Neutrophil (primary cell): ENCODE results near the gene OAS2.
"Not testable (repeated sequence)": the region's sequence is repeated elsewhere in the genome, so short reads cannot be mapped to it uniquely, and the experiment has no call there.

Experiments used
- H3K27ac ChIP-seq: fragments of 200-600 bp; sonication (generic); 2 replicates; pipeline ENCODE4 v1.5.1; 2016; ENCODE audit warnings: mild to moderate bottlenecking, moderate library complexity
- H3K27me3 ChIP-seq: fragments of 200-600 bp; sonication (generic); 2 replicates; pipeline ENCODE4 v1.6.0; 2016; ENCODE audit warnings: mild to moderate bottlenecking
- H3K36me3 ChIP-seq: fragments of 200-600 bp; sonication (generic); 2 replicates; pipeline ENCODE4 v1.5.1; 2017
- H3K4me1 ChIP-seq, 2 experiments: fragments of 200-600 bp in 1 of 2; sonication (generic) in 1 of 2; 1 replicate in 1 of 2; 2 replicates in 1 of 2; pipeline versions ENCODE4 v1.5.1 to v1.6.1; 2013 to 2016; ENCODE audit warnings: low read depth in 1 of 2, low read length in 1 of 2, mild to moderate bottlenecking in 1 of 2, moderate library complexity in 1 of 2; ENCODE audit not compliant: control insufficient read depth in 1 of 2, insufficient read depth in 1 of 2
- H3K4me3 ChIP-seq, 2 experiments: fragments of 200-600 bp in 1 of 2; sonication (generic) in 1 of 2; 1 replicate in 1 of 2; 2 replicates in 1 of 2; pipeline ENCODE4 v1.5.1; 2013 to 2016; ENCODE audit warnings: low read depth in 1 of 2, low read length in 1 of 2, mild to moderate bottlenecking in 1 of 2, moderate library complexity in 1 of 2
- H3K9me3 ChIP-seq: fragments of 200-600 bp; sonication (generic); 2 replicates; pipeline ENCODE4 v1.5.1; 2016
- TF ChIP-seq, protein P1 (sequence below): fragments of 200-600 bp; sonication (generic); IDR thresholded peaks from 2 replicates; pipeline ENCODE4 v1.5.1; 2016; ENCODE audit warnings: antibody characterized with exemption

The OAS2 gene

DNA sequence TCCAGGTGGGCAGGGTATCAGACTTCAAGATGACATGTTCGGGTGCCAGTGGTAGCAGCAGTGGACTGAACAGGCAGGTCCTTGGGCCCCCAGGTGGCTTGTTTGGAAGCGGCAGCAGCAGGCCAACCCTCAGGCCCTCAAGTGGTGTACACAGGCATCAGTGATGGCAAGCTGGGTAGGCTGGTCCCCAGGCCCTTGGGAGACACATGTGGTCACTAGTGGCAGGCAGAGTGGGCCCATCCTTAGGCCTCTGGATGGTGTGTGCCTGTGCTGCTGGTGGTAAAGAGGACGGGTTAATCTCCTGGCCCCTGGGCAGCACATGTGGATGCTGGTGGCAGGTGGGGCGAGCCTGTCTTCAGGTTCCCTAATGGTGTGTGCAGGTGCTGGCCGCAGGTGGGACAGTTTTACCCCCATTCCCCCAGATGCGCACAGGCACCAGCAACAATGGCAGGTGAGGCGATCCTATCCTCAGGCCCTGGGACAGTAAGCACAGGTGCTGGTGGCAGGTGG is 8.0 kb downstream of the OAS2 start:
- no peaks in the 10 kb centered on the region for H3K9me3 ChIP-seq

DNA sequence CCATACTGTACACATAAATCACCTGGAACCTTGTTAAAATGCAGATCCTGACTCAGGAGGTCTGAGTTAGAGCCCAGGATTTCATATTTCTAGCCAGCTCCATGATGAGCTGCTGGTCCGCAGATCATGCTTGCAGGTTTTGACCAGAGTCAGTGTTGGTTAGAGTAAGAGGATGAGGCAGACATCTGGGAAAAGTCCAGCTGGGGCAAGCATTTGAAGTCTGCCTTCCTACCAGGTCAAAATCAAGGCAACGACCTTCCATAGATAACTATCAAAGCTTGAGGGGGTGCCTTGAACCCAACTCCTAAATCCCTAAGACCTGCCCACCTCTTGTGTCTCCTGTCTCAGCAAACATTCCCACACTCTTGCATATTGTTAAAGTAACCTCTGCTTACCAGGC is 9.2 kb downstream of the OAS2 start:
- Histone ChIP-seq H3K4me3 (no peak overlapping the region), H3K36me3 (no peaks in the 10 kb centered on the region), H3K9me3 (no peaks in the 10 kb centered on the region), H3K27me3 (no peaks in the 10 kb centered on the region), H3K27ac (no peak overlapping the region), H3K4me1 (no peaks in the 10 kb centered on the region)
- TF ChIP-seq, protein P1, sequence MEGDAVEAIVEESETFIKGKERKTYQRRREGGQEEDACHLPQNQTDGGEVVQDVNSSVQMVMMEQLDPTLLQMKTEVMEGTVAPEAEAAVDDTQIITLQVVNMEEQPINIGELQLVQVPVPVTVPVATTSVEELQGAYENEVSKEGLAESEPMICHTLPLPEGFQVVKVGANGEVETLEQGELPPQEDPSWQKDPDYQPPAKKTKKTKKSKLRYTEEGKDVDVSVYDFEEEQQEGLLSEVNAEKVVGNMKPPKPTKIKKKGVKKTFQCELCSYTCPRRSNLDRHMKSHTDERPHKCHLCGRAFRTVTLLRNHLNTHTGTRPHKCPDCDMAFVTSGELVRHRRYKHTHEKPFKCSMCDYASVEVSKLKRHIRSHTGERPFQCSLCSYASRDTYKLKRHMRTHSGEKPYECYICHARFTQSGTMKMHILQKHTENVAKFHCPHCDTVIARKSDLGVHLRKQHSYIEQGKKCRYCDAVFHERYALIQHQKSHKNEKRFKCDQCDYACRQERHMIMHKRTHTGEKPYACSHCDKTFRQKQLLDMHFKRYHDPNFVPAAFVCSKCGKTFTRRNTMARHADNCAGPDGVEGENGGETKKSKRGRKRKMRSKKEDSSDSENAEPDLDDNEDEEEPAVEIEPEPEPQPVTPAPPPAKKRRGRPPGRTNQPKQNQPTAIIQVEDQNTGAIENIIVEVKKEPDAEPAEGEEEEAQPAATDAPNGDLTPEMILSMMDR: no peak

More for the DNA sequence above, 8.0 kb downstream of the OAS2 start:
- Histone ChIP-seq H3K27ac (no peak overlapping the region), H3K4me3 (no peak overlapping the region), H3K27me3 (no peaks in the 10 kb centered on the region), H3K4me1 (no peaks in the 10 kb centered on the region), H3K36me3 (no peaks in the 10 kb centered on the region)
- TF ChIP-seq, protein P1: no peak

DNA sequence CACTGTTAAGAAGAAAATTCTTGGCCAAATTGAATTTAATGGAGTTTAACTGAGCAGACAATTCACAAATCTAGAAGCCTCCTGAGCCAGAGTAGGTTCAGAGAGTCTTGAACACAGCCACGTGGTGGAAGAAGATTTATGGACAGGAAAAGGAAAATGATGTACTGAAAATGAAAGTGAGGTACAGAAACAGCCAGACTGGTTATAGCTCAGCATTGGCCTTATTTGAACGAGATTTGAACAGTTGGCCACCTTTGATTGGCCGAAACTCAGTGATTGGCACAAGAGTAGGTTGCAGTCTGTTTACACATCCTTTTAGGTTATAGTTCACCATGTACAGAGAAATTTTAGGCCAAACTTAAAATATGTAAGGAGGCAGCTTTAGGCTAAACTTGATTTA is 9.9 kb downstream of the OAS2 start:
- TF ChIP-seq, protein P1: no peak
- Histone ChIP-seq H3K4me1 (no peaks in the 10 kb centered on the region), H3K4me3 (no peak overlapping the region), H3K9me3 (no peaks in the 10 kb centered on the region), H3K27me3 (no peaks in the 10 kb centered on the region), H3K27ac (no peak overlapping the region), H3K36me3 (no peaks in the 10 kb centered on the region)

DNA sequence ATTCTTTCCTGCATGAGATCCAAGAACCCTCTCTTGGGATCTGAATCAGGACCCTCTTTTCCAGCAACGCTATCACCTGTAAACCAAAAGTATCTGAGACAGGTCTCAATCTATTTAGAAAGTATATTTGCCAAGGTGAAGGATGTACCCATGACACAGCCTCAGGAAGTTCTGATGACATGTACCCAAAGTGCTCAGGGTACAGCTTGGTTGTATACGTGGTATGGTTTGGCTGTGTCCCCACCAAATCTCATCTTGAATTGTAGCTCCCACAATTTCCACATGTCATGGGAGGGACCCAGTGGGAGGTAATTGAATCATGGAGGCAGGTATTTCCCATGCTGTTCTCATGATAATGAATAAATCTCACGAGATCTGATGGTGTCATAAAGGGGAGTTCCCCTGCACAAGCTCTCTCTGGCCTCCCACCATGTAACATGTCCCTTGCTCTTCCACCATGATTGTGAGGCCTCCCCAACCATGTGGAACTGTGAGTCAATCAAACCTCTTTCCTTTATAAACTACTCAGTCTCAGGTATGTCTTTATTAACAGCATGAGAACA is 10.6 kb downstream of the OAS2 start:
- not testable (repeated sequence) for H3K4me3 ChIP-seq, H3K4me1 ChIP-seq, H3K27ac ChIP-seq, H3K9me3 ChIP-seq, H3K36me3 ChIP-seq, H3K27me3 ChIP-seq

DNA sequence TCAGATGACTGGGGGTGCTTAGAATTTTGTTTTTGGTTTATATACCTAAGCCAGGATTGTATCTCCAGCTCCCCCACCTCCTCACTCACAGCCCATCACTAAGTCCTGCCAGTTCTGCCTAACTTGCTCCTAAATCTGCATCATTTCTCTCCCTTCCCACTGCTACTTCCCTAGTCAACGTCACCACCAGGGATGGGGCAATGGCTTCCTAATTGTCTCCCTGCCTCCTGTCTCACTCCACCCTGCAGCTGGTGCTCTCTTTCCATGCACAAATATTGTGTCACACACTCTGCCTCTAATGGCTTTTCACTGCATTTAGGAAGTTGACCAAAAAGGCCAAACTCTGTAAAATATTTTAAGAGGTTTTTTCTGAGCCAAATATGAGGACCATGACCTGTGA is 11.5 kb downstream of the OAS2 start:
- H3K36me3 ChIP-seq: no peaks in the 10 kb centered on the region
- H3K4me1 ChIP-seq: no peaks in the 10 kb centered on the region
- no peak overlapping the region for H3K27ac ChIP-seq
- H3K27me3 ChIP-seq: no peaks in the 10 kb centered on the region
- no peak overlapping the region for H3K4me3 ChIP-seq
- TF ChIP-seq, protein P1: no peak
- no peaks in the 10 kb centered on the region for H3K9me3 ChIP-seq

DNA sequence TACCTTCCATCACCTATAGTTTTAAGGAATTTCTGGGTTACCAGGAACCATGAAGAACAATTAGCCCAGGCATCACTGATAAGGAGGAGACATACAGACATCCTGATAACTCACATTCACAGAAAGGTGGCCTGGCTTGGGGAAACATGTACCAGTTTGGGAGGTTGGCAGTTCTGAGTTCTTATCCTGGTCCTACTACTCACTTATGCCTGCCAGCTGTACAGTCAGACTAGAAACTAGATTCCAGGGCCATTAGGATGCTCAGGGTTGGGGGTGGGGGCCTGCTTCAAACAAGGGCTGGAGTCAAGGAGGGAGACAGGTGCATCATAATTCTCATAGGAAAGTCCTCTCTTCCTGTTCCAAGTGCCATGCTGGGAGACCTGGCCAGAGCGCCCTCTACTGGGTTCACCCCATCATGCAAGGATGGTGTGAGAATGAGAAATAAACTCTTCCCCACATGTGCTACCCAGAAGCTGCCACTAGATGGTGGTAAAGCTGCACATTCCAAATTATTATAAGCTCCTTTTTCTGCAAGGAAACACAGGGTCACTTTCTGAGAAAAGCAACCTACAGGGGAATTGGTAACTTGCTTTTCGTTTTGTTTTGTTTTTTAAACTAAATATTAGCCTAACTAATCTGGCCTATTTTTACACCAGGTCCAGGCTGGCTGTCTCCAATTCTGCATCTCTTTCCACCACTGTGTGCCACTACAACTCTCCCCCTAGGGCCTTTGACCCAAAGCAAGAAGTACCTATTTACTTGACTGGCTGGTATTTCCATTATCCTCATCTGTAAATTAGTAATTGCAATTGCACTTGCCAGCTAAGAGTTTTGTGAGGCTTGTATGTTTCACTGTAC is 14.5 kb downstream of the OAS2 start:
- TF ChIP-seq, protein P1: peak; percentile 50

More for the DNA sequence above, 14.5 kb downstream of the OAS2 start:
- no peak overlapping the region for H3K4me3 ChIP-seq
- H3K36me3 ChIP-seq: no peaks in the 10 kb centered on the region
- no peaks in the 10 kb centered on the region for H3K4me1 ChIP-seq
- no peak overlapping the region for H3K27ac ChIP-seq
- no peaks in the 10 kb centered on the region for H3K9me3 ChIP-seq
- H3K27me3 ChIP-seq: no peaks in the 10 kb centered on the region
